ENCODE data around the gene MAGEA8. TPM values are rescaled to one million over a fixed set of nuclear protein-coding genes. Genes with fewer than 3 reads are reported as not detected.
"Not testable (repeated sequence)": the region's sequence is repeated elsewhere in the genome, so short reads cannot be mapped to it uniquely, and the experiment has no call there.

Gene MAGEA8
- total RNA-seq, 1 donor = not detected

DNA sequence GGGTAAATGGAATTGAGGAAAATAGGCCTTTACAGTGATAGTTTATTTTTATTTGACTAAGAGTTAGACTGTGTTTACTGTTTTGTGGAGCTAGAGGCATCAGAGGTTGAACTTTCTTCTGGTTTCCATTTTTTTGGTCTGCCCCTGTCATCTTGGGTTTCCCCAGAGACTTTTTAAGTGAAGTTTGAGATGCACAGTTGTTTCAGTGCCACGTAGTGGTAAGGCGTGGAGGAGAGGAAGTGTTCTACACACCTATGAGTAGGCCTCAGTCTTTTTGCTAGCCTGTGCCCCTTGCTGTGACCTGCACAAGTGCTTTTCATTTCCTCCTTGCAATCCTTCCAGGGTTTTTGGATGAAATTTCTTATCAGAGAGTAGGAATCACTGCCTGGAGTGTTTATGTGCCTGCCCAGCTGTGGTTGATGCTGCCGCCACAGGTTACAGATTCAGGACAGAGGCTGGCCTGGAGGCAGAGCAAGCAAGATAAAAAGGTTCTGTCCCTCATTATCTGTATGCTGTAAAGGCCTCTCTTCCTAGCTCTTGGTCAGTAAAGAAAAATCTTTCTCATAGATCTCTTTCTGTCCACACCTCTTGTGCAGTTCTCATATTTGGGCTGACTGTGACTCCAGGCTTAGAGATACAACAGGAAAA, 35.9 kb downstream of the MAGEA8 start:
- no peak overlapping the region for H3K4me3 ChIP-seq (ENCODE audit: low read depth, low read length)
- DNase-seq (ENCODE audit: low read depth) = no peak
- TF ChIP-seq, protein P1, sequence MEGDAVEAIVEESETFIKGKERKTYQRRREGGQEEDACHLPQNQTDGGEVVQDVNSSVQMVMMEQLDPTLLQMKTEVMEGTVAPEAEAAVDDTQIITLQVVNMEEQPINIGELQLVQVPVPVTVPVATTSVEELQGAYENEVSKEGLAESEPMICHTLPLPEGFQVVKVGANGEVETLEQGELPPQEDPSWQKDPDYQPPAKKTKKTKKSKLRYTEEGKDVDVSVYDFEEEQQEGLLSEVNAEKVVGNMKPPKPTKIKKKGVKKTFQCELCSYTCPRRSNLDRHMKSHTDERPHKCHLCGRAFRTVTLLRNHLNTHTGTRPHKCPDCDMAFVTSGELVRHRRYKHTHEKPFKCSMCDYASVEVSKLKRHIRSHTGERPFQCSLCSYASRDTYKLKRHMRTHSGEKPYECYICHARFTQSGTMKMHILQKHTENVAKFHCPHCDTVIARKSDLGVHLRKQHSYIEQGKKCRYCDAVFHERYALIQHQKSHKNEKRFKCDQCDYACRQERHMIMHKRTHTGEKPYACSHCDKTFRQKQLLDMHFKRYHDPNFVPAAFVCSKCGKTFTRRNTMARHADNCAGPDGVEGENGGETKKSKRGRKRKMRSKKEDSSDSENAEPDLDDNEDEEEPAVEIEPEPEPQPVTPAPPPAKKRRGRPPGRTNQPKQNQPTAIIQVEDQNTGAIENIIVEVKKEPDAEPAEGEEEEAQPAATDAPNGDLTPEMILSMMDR (IDR thresholded peaks at IDR 0.05; ENCODE audit: insufficient read depth, low read depth, low read length) = no peak

DNA sequence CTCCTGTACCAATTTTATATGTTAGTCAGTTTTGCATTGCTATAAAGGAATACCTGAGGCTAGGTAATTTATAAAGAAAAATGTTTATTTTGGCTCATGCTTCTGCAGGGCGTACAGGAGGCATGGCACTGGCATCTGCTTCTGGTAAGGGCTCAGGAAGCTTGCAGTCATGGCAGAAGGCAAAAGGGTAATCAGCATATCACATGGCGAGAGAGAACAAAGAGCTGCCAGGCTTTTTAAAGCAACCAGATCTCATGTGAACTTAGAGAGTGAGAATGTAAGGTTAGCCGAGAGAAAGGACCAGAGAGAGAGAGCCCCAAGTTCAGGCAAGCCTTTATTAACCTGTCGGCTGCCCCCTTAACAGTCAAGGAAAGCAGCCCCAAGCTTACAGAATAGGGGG, 42.9 kb downstream of the MAGEA8 start:
- not testable (repeated sequence) for DNase-seq (ENCODE audit: low read depth); H3K4me3 ChIP-seq (ENCODE audit: low read depth, low read length)

DNA sequence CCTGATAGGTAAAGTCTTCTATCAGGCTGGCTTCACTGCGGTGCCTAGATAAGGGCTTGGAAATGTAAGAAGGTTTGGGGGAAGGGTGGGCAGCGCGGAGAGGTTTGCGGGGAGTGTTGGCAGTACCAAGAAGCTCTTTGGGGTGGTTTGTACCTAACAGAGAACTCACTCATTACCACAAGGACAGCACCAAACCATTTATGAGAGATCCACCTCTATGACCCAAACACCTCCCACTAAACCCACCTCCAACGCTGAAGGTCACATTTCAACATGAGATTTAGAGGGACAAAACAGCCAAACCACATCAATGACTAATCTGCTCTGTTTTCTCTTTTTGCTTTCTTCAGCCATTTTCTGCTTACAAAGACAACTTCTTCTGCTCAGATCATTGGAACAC, 43.5 kb downstream of the MAGEA8 start:
- not testable (repeated sequence) for H3K4me3 ChIP-seq (ENCODE audit: low read depth, low read length); DNase-seq (ENCODE audit: low read depth)

DNA sequence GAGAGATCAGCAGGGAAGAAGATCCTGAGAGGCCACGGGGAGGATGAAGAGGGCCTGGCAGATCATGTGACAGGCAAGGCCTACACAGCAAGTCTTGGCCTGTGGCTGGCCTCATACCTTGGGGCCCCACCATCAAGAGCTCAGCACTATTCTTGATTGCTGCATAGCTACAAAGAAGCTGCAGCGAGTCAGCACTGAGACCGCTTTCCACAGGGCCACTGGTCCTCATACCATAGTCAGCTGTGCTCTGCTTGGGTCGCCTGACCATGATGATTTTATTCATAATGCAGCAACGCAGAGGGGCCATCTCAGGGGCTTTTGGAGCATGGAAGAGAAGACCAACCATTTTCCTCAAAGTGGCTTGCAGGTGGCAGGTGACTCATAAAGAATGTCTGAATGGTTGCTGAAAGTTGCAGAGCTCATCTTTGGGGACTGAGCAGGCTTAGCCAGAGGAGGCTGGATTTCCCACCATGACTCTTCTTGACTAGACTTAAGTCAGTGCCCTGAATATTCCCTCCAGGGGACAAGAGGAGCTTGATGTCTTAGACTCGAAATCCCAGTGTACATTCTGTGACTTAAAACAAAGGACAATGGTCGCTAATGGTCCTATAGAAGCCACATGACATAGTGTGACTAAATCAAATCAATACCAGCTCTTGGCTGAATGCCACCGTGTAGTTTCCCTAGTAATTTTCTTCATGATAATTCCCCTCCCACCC, 46.4 kb downstream of the MAGEA8 start:
- not testable (repeated sequence) for DNase-seq (ENCODE audit: low read depth); H3K4me3 ChIP-seq (ENCODE audit: low read depth, low read length)

DNA sequence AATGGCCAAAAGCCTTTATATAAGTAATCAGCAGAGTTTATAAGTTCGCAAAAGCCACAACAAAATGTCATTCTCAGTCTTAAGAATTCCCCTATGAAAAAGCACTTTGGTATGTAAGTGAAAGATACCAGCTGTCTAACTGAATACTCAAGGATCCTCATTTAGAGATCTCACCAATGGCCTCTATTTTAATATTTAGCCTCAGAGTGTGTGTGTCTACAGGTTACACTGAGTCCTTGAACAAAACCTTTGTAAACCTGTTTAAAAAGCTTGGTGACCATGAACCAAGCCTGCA, 46.9 kb downstream of the MAGEA8 start:
- not testable (repeated sequence) for H3K4me3 ChIP-seq (ENCODE audit: low read depth, low read length); DNase-seq (ENCODE audit: low read depth)

DNA sequence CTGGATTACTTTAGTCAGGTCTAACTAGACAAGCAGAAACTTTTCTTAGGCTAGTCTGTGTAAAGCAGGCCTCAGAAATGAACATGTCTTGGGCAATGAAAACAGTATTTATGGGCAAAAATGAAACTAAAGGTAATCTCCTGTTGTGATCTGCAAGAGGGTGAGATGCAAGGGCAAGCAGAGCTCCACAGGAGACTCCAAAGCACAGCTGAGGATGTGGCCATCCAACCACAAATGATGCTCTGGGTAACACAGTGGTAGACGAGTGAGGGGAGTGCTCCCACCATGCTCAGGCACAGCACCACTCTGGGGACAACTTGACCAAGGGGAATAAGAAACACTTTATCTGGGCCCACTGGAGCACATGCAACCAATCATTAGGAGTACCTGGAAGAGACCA, 47.7 kb downstream of the MAGEA8 start:
- not testable (repeated sequence) for H3K4me3 ChIP-seq (ENCODE audit: low read depth, low read length); DNase-seq (ENCODE audit: low read depth)

DNA sequence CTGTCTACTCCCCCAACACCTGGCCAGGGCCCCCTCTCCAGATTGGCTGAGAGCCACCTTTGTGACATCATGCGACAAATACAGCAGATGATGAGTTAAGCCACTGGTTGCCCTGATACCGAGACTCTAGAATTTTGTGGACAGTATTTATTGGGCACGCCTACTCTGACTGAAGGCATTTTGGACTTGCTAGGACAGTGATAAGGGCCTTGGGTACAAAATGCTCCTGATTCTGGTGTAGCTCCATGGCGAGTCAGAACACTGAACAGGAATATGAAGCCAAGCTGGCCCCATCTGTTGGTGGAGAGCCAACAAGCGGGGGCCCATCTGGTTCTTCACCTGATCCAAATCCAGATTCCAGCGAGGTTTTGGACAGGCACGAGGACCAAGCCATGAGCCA, 48.4 kb downstream of the MAGEA8 start, which contains the start of gene HSFX4:
HSFX4 (plus strand) TSS at position 174 of the 400 bp plus-strand sequence; CDS start at position 246, 72 bp downstream.
- H3K4me3 ChIP-seq (ENCODE audit: low read depth, low read length); DNase-seq (ENCODE audit: low read depth): not testable (repeated sequence)

DNA sequence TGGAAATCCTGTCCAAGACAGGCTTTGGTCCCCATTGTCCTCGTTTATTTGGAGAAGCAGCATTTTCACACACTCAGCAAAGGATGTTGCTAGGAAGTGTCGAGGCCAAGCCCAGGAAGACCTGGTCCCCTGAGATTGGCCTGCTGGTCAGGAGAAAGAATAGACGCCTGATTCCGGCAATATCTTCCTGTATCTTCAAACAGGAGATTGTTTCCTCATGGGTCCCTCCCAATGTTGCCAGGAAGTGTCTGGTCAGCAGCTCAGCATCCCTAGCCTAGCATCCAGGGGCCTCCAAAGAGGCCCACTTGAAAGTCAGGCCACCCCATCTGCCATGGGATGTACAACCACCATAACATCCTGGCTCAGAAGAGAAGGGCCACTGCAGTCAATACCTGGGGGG, 50.4 kb downstream of the MAGEA8 start:
- not testable (repeated sequence) for DNase-seq (ENCODE audit: low read depth); H3K4me3 ChIP-seq (ENCODE audit: low read depth, low read length)

DNA sequence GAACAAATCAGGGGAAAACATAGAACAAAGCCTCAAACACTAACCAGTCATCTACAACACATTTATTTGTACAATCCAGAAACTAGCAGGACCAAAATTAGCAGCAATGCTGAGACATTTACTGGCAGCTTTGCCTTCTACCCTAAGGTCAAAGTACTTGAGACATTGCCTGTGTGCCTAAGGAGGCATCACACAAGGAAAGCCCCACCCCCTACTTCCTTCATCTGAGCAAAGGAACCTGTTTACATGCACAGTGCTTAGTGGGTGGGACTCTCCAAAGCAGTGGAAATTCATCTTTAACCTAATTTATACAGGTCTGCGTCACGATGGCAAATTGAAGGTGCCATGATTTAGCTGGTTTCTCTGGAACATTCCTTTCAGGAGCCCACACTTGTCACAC, 51.2 kb downstream of the MAGEA8 start:
- DNase-seq (ENCODE audit: low read depth) = not testable (repeated sequence)

DNA sequence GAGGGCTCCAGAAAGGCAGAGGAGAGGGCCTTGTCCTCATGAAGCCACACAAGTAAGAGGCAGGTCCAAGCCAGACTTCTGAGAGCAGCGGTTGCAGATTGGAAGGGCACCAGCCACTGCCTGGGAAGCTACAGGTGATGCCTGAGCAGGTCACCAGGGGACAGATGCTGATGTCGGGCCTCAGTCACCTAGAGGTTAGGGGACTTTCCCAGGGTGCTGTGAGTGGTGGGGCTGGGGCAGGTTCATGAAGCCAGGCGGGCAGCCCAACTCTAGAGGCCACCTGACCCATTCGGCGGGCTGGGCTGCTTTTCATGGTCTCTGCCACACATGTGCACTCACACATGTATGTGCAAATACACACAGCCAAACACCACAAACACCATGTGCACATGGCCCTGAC, 52.0 kb downstream of the MAGEA8 start:
- H3K4me3 ChIP-seq (ENCODE audit: low read depth, low read length); DNase-seq (ENCODE audit: low read depth): not testable (repeated sequence)

More for the DNA sequence above, 51.2 kb downstream of the MAGEA8 start:
- not testable (repeated sequence) for H3K4me3 ChIP-seq (ENCODE audit: low read depth, low read length)

DNA sequence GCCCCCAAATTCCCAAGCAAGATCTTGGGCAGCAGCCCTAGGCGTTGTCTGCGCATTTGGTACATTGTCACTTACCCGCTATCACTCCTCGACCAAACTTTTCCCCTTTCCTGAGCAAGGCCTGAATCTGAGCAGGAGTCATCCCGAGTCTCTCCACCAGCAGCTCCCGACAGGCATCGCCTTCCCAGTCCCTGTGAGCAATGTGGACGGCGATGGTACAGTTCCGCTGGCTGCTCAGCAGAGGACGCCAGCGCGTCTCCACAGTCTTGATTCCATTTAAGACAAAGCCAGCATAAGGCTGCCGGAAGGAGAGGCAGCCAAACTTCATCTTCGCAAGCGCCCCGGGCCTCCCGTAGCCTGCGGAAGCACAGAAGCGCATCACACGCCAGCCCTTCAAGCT, 52.6 kb downstream of the MAGEA8 start:
- not testable (repeated sequence) for H3K4me3 ChIP-seq (ENCODE audit: low read depth, low read length)

More for the DNA sequence above, 52.6 kb downstream of the MAGEA8 start:
- not testable (repeated sequence) for DNase-seq (ENCODE audit: low read depth)

Other genes with a start within 250 kb of the MAGEA8 start
- 14.5 and 17.7 TPM in 2 replicates for gene TMEM185A, start 249.4 kb upstream of the MAGEA8 start, total RNA-seq
- gene MAGEA11, start 169.1 kb upstream of the MAGEA8 start, total RNA-seq = not detected in 2 replicates
- gene HSFX1, start 107.1 kb upstream of the MAGEA8 start, total RNA-seq = 0.43 and 0.64 TPM in 2 replicates
- not detected in 2 replicates for gene MAGEA9, start 99.3 kb upstream of the MAGEA8 start, total RNA-seq
- gene HSFX4, start 48.4 kb downstream of the MAGEA8 start, total RNA-seq = not detected in 2 replicates
- 16.4 and 23.2 TPM in 2 replicates for gene EOLA2, start 57.3 kb downstream of the MAGEA8 start, total RNA-seq

Data from fibroblast of villous mesenchyme (primary cell).